ENCODE measurements around the gene CLEC7A. TPM values are rescaled to one million over a fixed set of nuclear protein-coding genes. Genes with fewer than 3 reads are reported as not detected.

The CLEC7A gene
- total RNA-seq, 2 donors from 2014 or later: not detected

GRCh38 chr12:10154145-10154496 is 24.1 kb upstream of the CLEC7A start:
- Mint-ChIP-seq H3K27me3 (ENCODE audit: insufficient read depth) (no peaks in the 10 kb centered on the region), H3K9me3 (no peaks in the 10 kb centered on the region), H3K27ac (peak overlapping the region; percentile 94), H3K4me3 (peak overlapping the region; percentile 77), H3K36me3 (ENCODE audit: low read depth) (no peaks in the 10 kb centered on the region), H3K4me1 (peaks cover 7% of the 10 kb centered on the region)
- 80 to 93% methylated on average over 5 to 6 of the region's 6 CpGs for WGBS, 2 experiments (ENCODE audit: insufficient coverage in 1 of 2, insufficient read length in 1 of 2)
- H3K9me3 ChIP-seq (ENCODE audit: control insufficient read depth, low read length): no peaks in the 10 kb centered on the region
- H3K4me3 ChIP-seq (ENCODE audit: low read length): peak overlapping the region; percentile 75
- H3K4me1 ChIP-seq (ENCODE audit: control insufficient read depth, insufficient read depth, low read length): no peaks in the 10 kb centered on the region
- H3K27ac ChIP-seq (ENCODE audit: low read depth, low read length): no peak overlapping the region
- TF ChIP-seq, protein P1, sequence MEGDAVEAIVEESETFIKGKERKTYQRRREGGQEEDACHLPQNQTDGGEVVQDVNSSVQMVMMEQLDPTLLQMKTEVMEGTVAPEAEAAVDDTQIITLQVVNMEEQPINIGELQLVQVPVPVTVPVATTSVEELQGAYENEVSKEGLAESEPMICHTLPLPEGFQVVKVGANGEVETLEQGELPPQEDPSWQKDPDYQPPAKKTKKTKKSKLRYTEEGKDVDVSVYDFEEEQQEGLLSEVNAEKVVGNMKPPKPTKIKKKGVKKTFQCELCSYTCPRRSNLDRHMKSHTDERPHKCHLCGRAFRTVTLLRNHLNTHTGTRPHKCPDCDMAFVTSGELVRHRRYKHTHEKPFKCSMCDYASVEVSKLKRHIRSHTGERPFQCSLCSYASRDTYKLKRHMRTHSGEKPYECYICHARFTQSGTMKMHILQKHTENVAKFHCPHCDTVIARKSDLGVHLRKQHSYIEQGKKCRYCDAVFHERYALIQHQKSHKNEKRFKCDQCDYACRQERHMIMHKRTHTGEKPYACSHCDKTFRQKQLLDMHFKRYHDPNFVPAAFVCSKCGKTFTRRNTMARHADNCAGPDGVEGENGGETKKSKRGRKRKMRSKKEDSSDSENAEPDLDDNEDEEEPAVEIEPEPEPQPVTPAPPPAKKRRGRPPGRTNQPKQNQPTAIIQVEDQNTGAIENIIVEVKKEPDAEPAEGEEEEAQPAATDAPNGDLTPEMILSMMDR (conservative IDR thresholded peaks at IDR 0.05): no peak
- H3K36me3 ChIP-seq (ENCODE audit: control insufficient read depth, insufficient read depth, low read length): no peaks in the 10 kb centered on the region
- H3K9ac ChIP-seq (ENCODE audit: extremely low read depth, low read length, poor library complexity, severe bottlenecking): no peak overlapping the region
- no peak for DNase-seq
- no peaks in the 10 kb centered on the region for H3K27me3 ChIP-seq (ENCODE audit: control insufficient read depth, insufficient read depth, low read length, poor library complexity, severe bottlenecking)

DNA sequence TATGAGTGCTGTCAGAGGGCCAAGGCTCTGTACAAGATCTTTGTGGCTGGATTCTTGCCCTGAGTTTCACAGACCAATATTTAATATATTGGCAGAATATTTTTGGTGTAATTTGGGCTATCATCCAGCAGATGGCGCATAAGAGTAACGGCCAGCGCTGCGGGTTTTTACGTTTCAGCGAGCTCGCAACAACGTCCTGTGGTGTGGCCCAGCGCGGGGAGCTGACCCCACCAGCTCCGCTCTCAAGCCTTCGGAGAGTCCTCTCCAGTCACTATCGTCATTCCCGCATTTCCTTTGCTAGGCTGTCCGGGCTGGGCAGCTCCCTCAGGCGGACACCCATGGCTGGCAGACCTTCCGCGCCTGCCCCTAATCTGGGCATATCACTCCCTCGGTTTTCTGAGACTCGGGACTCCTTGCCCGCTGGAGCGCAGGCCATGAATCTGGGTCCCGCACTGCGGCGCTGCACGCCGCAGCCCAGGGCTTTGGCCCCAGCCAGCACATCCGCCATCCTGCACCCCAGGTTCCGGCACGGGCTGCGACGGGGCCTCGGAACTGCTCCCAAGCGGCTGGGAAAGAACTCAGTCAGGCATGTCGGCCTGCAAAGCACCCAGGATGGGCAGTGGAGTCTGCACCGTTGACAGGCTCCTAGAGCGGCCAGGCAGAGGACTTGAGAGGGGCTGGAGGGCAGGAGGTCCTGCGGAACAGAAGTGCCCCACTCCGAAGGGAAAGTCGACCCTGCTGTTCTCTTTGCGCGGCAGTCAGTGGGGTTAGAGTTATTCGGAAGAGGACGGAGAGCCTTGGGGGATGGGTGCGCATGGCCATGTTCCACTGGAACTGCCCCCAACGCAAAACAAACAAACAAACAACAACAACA is 23.5 kb upstream of the CLEC7A start:
- Histone ChIP-seq H3K4me3 (ENCODE audit: low read length) (peak overlapping the region; percentile 75), H3K27me3 (ENCODE audit: control insufficient read depth, insufficient read depth, low read length, poor library complexity, severe bottlenecking) (no peaks in the 10 kb centered on the region), H3K9ac (ENCODE audit: extremely low read depth, low read length, poor library complexity, severe bottlenecking) (peak overlapping the region; percentile 11), H3K36me3 (ENCODE audit: control insufficient read depth, insufficient read depth, low read length) (no peaks in the 10 kb centered on the region), H3K27ac (ENCODE audit: low read depth, low read length) (no peak overlapping the region), H3K4me1 (ENCODE audit: control insufficient read depth, insufficient read depth, low read length) (no peaks in the 10 kb centered on the region), H3K9me3 (ENCODE audit: control insufficient read depth, low read length) (no peaks in the 10 kb centered on the region)
- no peaks in the 10 kb centered on the region for H3K36me3 Mint-ChIP-seq (ENCODE audit: low read depth)
- H3K27ac Mint-ChIP-seq: peak overlapping the region; percentile 94
- peaks cover 7% of the 10 kb centered on the region for H3K4me1 Mint-ChIP-seq
- no peaks in the 10 kb centered on the region for H3K9me3 Mint-ChIP-seq
- DNase-seq: peak; percentile 94
- 7 to 19% methylated on average over 26 to 46 of the region's 46 CpGs for WGBS, 2 experiments (ENCODE audit: insufficient coverage in 1 of 2, insufficient read length in 1 of 2)
- no peaks in the 10 kb centered on the region for H3K27me3 Mint-ChIP-seq (ENCODE audit: insufficient read depth)
- TF ChIP-seq, protein P1 (conservative IDR thresholded peaks at IDR 0.05): peak; percentile 100
- H3K4me3 Mint-ChIP-seq: peak overlapping the region; percentile 77

- no peaks in the 10 kb centered on the region for H3K36me3 ChIP-seq (ENCODE audit: control insufficient read depth, insufficient read depth, low read length)
- Mint-ChIP-seq H3K9me3 (peaks cover 7% of the 10 kb centered on the region), H3K4me3 (no peak overlapping the region), H3K36me3 (ENCODE audit: low read depth) (no peaks in the 10 kb centered on the region), H3K4me1 (peaks cover 7% of the 10 kb centered on the region), H3K27ac (no peak overlapping the region), H3K27me3 (ENCODE audit: insufficient read depth) (no peaks in the 10 kb centered on the region)
- H3K27ac ChIP-seq (ENCODE audit: low read depth, low read length): no peak overlapping the region
- TF ChIP-seq, protein P1 (conservative IDR thresholded peaks at IDR 0.05): no peak
- H3K4me3 ChIP-seq (ENCODE audit: low read length): no peak overlapping the region
- H3K27me3 ChIP-seq (ENCODE audit: control insufficient read depth, insufficient read depth, low read length, poor library complexity, severe bottlenecking): no peaks in the 10 kb centered on the region
- no peaks in the 10 kb centered on the region for H3K4me1 ChIP-seq (ENCODE audit: control insufficient read depth, insufficient read depth, low read length)
- 67% methylated on average over 2 of the region's 2 CpGs; no CpG with 5 or more reads in 1 of the 2 experiments for WGBS, 2 experiments (ENCODE audit: insufficient coverage in 1 of 2, insufficient read length in 1 of 2)
- no peaks in the 10 kb centered on the region for H3K9me3 ChIP-seq (ENCODE audit: control insufficient read depth, low read length)
- DNase-seq: no peak
- no peak overlapping the region for H3K9ac ChIP-seq (ENCODE audit: extremely low read depth, low read length, poor library complexity, severe bottlenecking)
These were observed 21.6 kb upstream of the CLEC7A start for GRCh38 chr12:10151621-10152020.

Measured in endodermal cell (in vitro differentiated cells).